Fibroblast of skin of abdomen (primary cell): ENCODE results near the gene HOXD10.

Experiments used
- DNase-seq: peaks from one replicate; pipeline ENCODE4 v3.0.0-alpha.2; 2013

HOXD10 gene

GRCh38 chr2:176107731-176108181 is 8.8 kb upstream of the HOXD10 start:
- DNase-seq = no peak

GRCh38 chr2:176109192-176109901 is 7.2 kb upstream of the HOXD10 start:
- DNase-seq = no peak

- DNase-seq = no peak
Observed at GRCh38 chr2:176109946-176110345, 6.6 kb upstream of the HOXD10 start.

- no peak for DNase-seq
Observed at GRCh38 chr2:176110415-176111308, 5.9 kb upstream of the HOXD10 start.

- peak; percentile 60 for DNase-seq
Observed at GRCh38 chr2:176111309-176111663, 5.3 kb upstream of the HOXD10 start.

GRCh38 chr2:176111846-176112374 is 4.7 kb upstream of the HOXD10 start:
- DNase-seq = no peak

GRCh38 chr2:176112375-176113302 is 3.9 kb upstream of the HOXD10 start:
- no peak for DNase-seq

- DNase-seq = no peak
Observed at GRCh38 chr2:176114120-176114929, 2.3 kb upstream of the HOXD10 start.

- DNase-seq = no peak
Observed at GRCh38 chr2:176114930-176115625, 1.5 kb upstream of the HOXD10 start.

- no peak for DNase-seq
Observed at GRCh38 chr2:176117162-176117822, 714 bp downstream of the HOXD10 start.

GRCh38 chr2:176117823-176118371 is 1.3 kb downstream of the HOXD10 start:
- DNase-seq = no peak

- peak; percentile 44 for DNase-seq
Observed at GRCh38 chr2:176118601-176119339, 2.2 kb downstream of the HOXD10 start.

- no peak for DNase-seq
Observed at GRCh38 chr2:176120364-176121189, 4.0 kb downstream of the HOXD10 start.

GRCh38 chr2:176121190-176122051 is 4.8 kb downstream of the HOXD10 start:
- no peak for DNase-seq

- DNase-seq = no peak
Observed at GRCh38 chr2:176122052-176122682, 5.6 kb downstream of the HOXD10 start.

GRCh38 chr2:176122683-176123410 is 6.3 kb downstream of the HOXD10 start, which contains the start of gene HOXD9:
HOXD9 (plus strand) TSS chr2:176122719; CDS start chr2:176122769, 50 bp downstream.
- peak; percentile 86 for DNase-seq
